ENCODE results near the gene IRF2BP2.

IRF2BP2 gene

GRCh38 chr1:234605399-234605982 is 4.5 kb downstream of the IRF2BP2 start:
- TF ChIP-seq ZFP3 (CRISPR knock-in tag; IDR thresholded peaks at IDR 0.05) (no peak), BACH2 (CRISPR knock-in tag; IDR thresholded peaks at IDR 0.05; ENCODE audit: borderline replicate concordance) (no peak), RARB (CRISPR knock-in tag; IDR thresholded peaks at IDR 0.05) (no peak), ZC3H10 (CRISPR knock-in tag; IDR thresholded peaks at IDR 0.05) (no peak; the same call in 1 of the 2 replicates), ARNTL (CRISPR knock-in tag; IDR thresholded peaks at IDR 0.05; ENCODE audit: borderline replicate concordance, low read depth) (no peak), ZFP30 (CRISPR knock-in tag; IDR thresholded peaks at IDR 0.05) (no peak), ZNF8 (CRISPR knock-in tag; IDR thresholded peaks at IDR 0.05) (no peak), TOX (CRISPR knock-in tag; IDR thresholded peaks at IDR 0.05; ENCODE audit: borderline replicate concordance) (no peak), OSR1 (CRISPR knock-in tag; IDR thresholded peaks at IDR 0.05) (no peak), ISL1 (CRISPR knock-in tag; IDR thresholded peaks at IDR 0.05) (no peak), SNAI2 (CRISPR knock-in tag; IDR thresholded peaks at IDR 0.05) (no peak), CREB5 (CRISPR knock-in tag; IDR thresholded peaks at IDR 0.05; ENCODE audit: low read depth) (no peak), TCF4 (CRISPR knock-in tag; IDR thresholded peaks at IDR 0.05; ENCODE audit: borderline replicate concordance) (no peak), POU6F1 (CRISPR knock-in tag; IDR thresholded peaks at IDR 0.05; ENCODE audit: borderline replicate concordance, low read depth) (no peak), CSDC2 (CRISPR knock-in tag; IDR thresholded peaks at IDR 0.05) (no peak), ZNF70 (CRISPR knock-in tag; IDR thresholded peaks at IDR 0.05) (no peak)
- TF ChIP-seq, protein P1, sequence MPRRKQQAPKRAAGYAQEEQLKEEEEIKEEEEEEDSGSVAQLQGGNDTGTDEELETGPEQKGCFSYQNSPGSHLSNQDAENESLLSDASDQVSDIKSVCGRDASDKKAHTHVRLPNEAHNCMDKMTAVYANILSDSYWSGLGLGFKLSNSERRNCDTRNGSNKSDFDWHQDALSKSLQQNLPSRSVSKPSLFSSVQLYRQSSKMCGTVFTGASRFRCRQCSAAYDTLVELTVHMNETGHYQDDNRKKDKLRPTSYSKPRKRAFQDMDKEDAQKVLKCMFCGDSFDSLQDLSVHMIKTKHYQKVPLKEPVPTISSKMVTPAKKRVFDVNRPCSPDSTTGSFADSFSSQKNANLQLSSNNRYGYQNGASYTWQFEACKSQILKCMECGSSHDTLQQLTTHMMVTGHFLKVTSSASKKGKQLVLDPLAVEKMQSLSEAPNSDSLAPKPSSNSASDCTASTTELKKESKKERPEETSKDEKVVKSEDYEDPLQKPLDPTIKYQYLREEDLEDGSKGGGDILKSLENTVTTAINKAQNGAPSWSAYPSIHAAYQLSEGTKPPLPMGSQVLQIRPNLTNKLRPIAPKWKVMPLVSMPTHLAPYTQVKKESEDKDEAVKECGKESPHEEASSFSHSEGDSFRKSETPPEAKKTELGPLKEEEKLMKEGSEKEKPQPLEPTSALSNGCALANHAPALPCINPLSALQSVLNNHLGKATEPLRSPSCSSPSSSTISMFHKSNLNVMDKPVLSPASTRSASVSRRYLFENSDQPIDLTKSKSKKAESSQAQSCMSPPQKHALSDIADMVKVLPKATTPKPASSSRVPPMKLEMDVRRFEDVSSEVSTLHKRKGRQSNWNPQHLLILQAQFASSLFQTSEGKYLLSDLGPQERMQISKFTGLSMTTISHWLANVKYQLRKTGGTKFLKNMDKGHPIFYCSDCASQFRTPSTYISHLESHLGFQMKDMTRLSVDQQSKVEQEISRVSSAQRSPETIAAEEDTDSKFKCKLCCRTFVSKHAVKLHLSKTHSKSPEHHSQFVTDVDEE (CRISPR knock-in tag; IDR thresholded peaks at IDR 0.05): no peak
- no peak for ATAC-seq

DNA sequence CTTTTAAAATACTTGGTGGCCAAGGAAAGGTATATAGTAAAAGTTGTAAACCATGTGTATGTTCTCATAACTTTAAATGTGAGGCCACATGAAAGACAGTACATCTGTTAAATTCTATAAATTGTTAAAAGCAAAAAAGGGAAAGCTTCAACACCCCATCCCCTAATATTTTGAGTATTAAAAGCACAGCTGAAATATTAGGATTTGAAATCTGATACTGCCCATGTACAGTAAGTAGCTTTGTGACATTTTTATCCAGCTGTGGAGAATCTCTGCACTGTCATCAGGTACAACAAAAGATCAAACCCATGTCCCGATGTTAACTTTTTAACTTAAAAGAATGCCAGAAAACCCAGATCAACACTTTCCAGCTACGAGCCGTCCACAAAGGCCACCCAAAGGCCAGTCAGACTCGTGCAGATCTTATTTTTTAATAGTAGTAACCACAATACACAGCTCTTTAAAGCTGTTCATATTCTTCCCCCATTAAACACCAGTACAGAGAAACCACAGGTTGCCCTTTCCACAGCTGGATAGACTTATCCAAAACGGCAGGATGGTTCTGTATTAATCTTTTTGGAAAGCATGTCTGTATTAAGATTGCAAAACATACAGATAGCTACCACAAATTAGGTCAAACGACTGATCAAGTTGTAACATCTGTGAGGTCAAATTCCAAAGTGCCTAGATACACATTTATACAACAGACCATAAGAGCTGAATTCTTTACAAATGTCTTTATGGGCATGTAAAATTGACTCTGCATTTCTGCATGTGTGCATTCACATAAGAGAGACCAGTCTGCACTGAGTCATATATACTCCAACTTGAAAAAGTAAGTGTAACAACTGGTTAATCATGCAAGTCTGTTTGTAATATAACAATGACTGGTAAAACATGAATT is 5.2 kb downstream of the IRF2BP2 start:
- no peak for ATAC-seq
- TF ChIP-seq ZFP3 (CRISPR knock-in tag; IDR thresholded peaks at IDR 0.05) (no peak), ARNTL (CRISPR knock-in tag; IDR thresholded peaks at IDR 0.05; ENCODE audit: borderline replicate concordance, low read depth) (no peak), OSR1 (CRISPR knock-in tag; IDR thresholded peaks at IDR 0.05) (0 out of 2 replicates have a peak, but pooled peaks have one; percentile 12), ESRRG (CRISPR knock-in tag; IDR thresholded peaks at IDR 0.05) (no peak), TOX (CRISPR knock-in tag; IDR thresholded peaks at IDR 0.05; ENCODE audit: borderline replicate concordance) (no peak), ZC3H10 (CRISPR knock-in tag; IDR thresholded peaks at IDR 0.05) (no peak)
- TF ChIP-seq, protein P1 (CRISPR knock-in tag; IDR thresholded peaks at IDR 0.05): no peak

Measured in SK-N-SH treated with all-trans-retinoic acid at 6 μM for 48 hours (cell line).